K562 (cell line): ENCODE data around the gene LEAP2. TPM values are rescaled to one million over a fixed set of nuclear protein-coding genes. Genes with fewer than 3 reads are reported as not detected.

Experiments used
- ATAC-seq: fragments of 200-7000 bp; cut with Tn5 transposase; 3 replicates; pipeline ENCODE4 v1.9.1; 2020; ENCODE audit warnings: moderate library complexity
- BruUV-seq: library from RNA; stranded (reverse); fragments of 400-500 nt; replicated peaks from 2 replicates; lab custom pipeline; 2021; lab: Mats Ljungman, UMichigan
- CTCF ChIA-PET: fragments of 300-600 bp; formaldehyde crosslinking; extraction: SDS; loops from one replicate; lab custom pipeline; 2021; ENCODE audit warnings: low intra/inter-chr PET ratio; lab: Yijun Ruan, JAX
- POLR2A ChIA-PET: fragments of 300-600, 350-650 bp; sonication (Branson Sonifier 250); formaldehyde crosslinking; extraction: SDS; loops from one replicate; lab custom pipeline; 2021; ENCODE audit warnings: antibody characterized with exemption, inconsistent platforms; lab: Yijun Ruan, JAX
- DNase-seq, 4 experiments: peaks; one replicate each; pipeline versions ENCODE4 v3.0.0 to v3.0.0-alpha.2; 2011 to 2018; ENCODE audit warnings: low spot score in 3 of 4, mixed read lengths in 3 of 4; ENCODE audit errors: extremely low read depth in 1 of 4
- FAIRE-seq: peaks from 2 replicates; lab custom pipeline; 2011; peaks lifted over from hg19 to GRCh38; lab: Jason Lieb, UNC
- H2AFZ ChIP-seq: 2 replicates; pipeline ENCODE4 v1.6.0; 2011; ENCODE audit warnings: low read depth, low read length, control low read depth, inconsistent platforms
- H3K27ac ChIP-seq: fragments of 200-600 bp; 3 replicates; pipeline ENCODE4 v1.8.0; 2011; ENCODE audit warnings: low read depth, mild to moderate bottlenecking, control low read depth, inconsistent platforms, low read length, moderate library complexity, mixed read lengths; ENCODE audit errors: extremely low read depth
- H3K27me3 ChIP-seq, 2 experiments: fragments of 300-600 bp in 1 of 2; 2 replicates in 1 of 2; 3 replicates in 1 of 2; pipeline versions ENCODE4 v1.6.0 to v1.8.0; 2011; ENCODE audit warnings: inconsistent platforms in 2 of 2, low read length in 2 of 2, mild to moderate bottlenecking in 1 of 2, mixed read lengths in 1 of 2, moderate library complexity in 1 of 2; ENCODE audit not compliant: control insufficient read depth in 2 of 2, insufficient read depth in 2 of 2
- H3K36me3 ChIP-seq: fragments of 300-600 bp; 3 replicates; pipeline ENCODE4 v1.8.0; 2011; ENCODE audit warnings: mild to moderate bottlenecking, low read length, inconsistent platforms; ENCODE audit not compliant: control insufficient read depth, insufficient read depth
- H3K4me1 ChIP-seq, 2 experiments: fragments of 200-600 bp in 1 of 2; replicated peaks in 1 of 2; 2 replicates in 1 of 2; 3 replicates in 1 of 2; pipeline versions ENCODE4 v1.5.1 to v1.8.0; 2011; ENCODE audit warnings: inconsistent platforms in 2 of 2, low read length in 2 of 2, mild to moderate bottlenecking in 1 of 2, mixed read lengths in 1 of 2, moderate library complexity in 1 of 2; ENCODE audit not compliant: control insufficient read depth in 2 of 2, insufficient read depth in 2 of 2
- H3K4me2 ChIP-seq: 2 replicates; pipeline ENCODE4 v1.6.1; 2011; ENCODE audit warnings: low read length, control low read depth, inconsistent platforms, mixed read lengths; ENCODE audit not compliant: insufficient read depth
- H3K4me3 ChIP-seq: fragments of 200-600 bp; sonication (generic), shearing (Covaris generic); 2 replicates; pipeline ENCODE4 v1.5.1; 2016; ENCODE audit warnings: control low read depth, inconsistent platforms
- H3K79me2 ChIP-seq: fragments of 200-600 bp; 3 replicates; pipeline ENCODE4 v1.8.0; 2011; ENCODE audit warnings: low read length, inconsistent platforms; ENCODE audit not compliant: control insufficient read depth, insufficient read depth
- H3K9ac ChIP-seq, 2 experiments: 2 replicates each; pipeline versions ENCODE4 v1.6.0 to v1.6.1; 2011; ENCODE audit warnings: low read depth in 2 of 2, low read length in 2 of 2, control low read depth in 1 of 2, inconsistent platforms in 1 of 2, mild to moderate bottlenecking in 1 of 2, mixed read lengths in 1 of 2; ENCODE audit not compliant: insufficient read depth in 1 of 2
- H3K9me1 ChIP-seq: one replicate; pipeline ENCODE4 v1.6.0; 2011; ENCODE audit warnings: inconsistent platforms, mild to moderate bottlenecking, low read length, moderate library complexity; ENCODE audit not compliant: control insufficient read depth, insufficient read depth
- H3K9me3 ChIP-seq: replicated peaks from 2 replicates; pipeline ENCODE4 v1.5.1; 2011; ENCODE audit warnings: low read depth, low read length, inconsistent platforms; ENCODE audit not compliant: control insufficient read depth, insufficient read depth
- H4K20me1 ChIP-seq: replicated peaks from 2 replicates; pipeline ENCODE4 v1.6.1; 2011; ENCODE audit warnings: low read length, inconsistent platforms, mixed read lengths; ENCODE audit not compliant: control insufficient read depth, insufficient read depth
- CBX3 ChIP-seq, 2 experiments: IDR thresholded peaks; 1 replicate in 1 of 2; 2 replicates in 1 of 2; pipeline ENCODE4 v1.6.1; 2012; ENCODE audit warnings: inconsistent platforms in 2 of 2, low read length in 2 of 2, borderline replicate concordance in 1 of 2, control low read depth in 1 of 2
- NFYB ChIP-seq: IDR thresholded peaks from 2 replicates; pipeline ENCODE4 v1.6.1; 2011; ENCODE audit warnings: mild to moderate bottlenecking, moderate library complexity; ENCODE audit not compliant: insufficient read length; ENCODE audit errors: extremely low read depth
- ZBTB5 ChIP-seq: fragments of 450-650 bp; IDR thresholded peaks from 2 replicates; pipeline ENCODE4 v1.6.1; 2017; ENCODE audit warnings: antibody characterized with exemption
- ZNF398 ChIP-seq: fragments of 250-450 bp; sonication (Bioruptor Pico); IDR thresholded peaks from 2 replicates; pipeline ENCODE4 v1.8.0; 2021; ENCODE audit warnings: moderate library complexity, mild to moderate bottlenecking, inconsistent platforms
- ZNF407 ChIP-seq: fragments of 450-650 bp; IDR thresholded peaks from 2 replicates; pipeline ENCODE4 v1.6.1; 2016; ENCODE audit warnings: low read depth
- WGBS: fragments of 100-300 bp; shearing (Covaris generic); methylation state at CpG from one replicate; pipeline ENCODE4 v1.1.6; 2016; ENCODE audit warnings: low coverage, mixed read lengths; ENCODE audit not compliant: insufficient coverage; ENCODE audit errors: missing lambda C conversion rate; 5-methylcytosine and 5-hydroxymethylcytosine counted together
- in situ Hi-C: fragments of 300-500 bp; cut with MboI; formaldehyde crosslinking; loops from 4 replicates; pipeline ENCODE4 v1.15.0; 2018; ENCODE audit warnings: inconsistent platforms, mixed read lengths
- intact Hi-C: fragments of 100-400 bp; cut with micrococcal nuclease; formaldehyde crosslinking; loops from 2 replicates; pipeline ENCODE4 v1.14.2; 2022
- polyA plus RNA-seq, 8 experiments: library from polyadenylated mRNA; depleted of rRNA in 4 of 8; stranded (reverse) in 5 of 8; unstranded in 3 of 8; fragments of >200 nt; fragmentation: Nextera tagmentation in 2 of 8; fragmentation: Illumina TruSeq in 1 of 8; extraction: Ambion mirVana in 2 of 8; extraction: Trizol in 1 of 8; gene quantifications; 2 replicates each; pipeline versions ENCODE4 v1.2.1 to v1.2.3, GENCODE V29; 2011 to 2014; ENCODE audit warnings: inconsistent platforms in 1 of 8, missing spikeins in 1 of 8
- total RNA-seq, 7 experiments: library from RNA; depleted of rRNA in 6 of 7; stranded (reverse); fragments of >200 nt in 6 of 7; fragmentation: Illumina TruSeq in 2 of 7; extraction: Trizol in 2 of 7; gene quantifications; 2 replicates each; pipeline versions ENCODE4 v1.2.1 to v1.2.3, GENCODE V29; 2011 to 2021; ENCODE audit warnings: low replicate concordance in 1 of 7

Gene LEAP2
- total and polyA plus RNA-seq, 9 of the 15 experiments (the other 6 are each of a cell fraction or from before 2014, with no cell fraction given), result 1.1 to 5.6 (median 2.5) TPM

GRCh38 chr5:132830436-132831094 lies 42.9 kb upstream of the LEAP2 start, which contains the start of gene SHROOM1:
SHROOM1 (minus strand) TSS chr5:132830647; CDS start chr5:132826140, 4,507 bp downstream.
- peaks cover 18 to 29% of the 10 kb centered on the region in 2 experiments; a peak in 4 of 5 replicates for H3K4me1 ChIP-seq
- H3K27me3 ChIP-seq, result no peaks in the 10 kb centered on the region
- ChIA-PET POLR2A (interaction anchor here (0.6 to 3.9 kb wide), 15 partner anchors 9 to 234 kb away, joined by 3 to 22 read pairs (median 4); partner anchors contain the start of genes GDF9 and UQCRQ), CTCF (interaction anchor here (1.1 to 2.1 kb wide), 3 partner anchors 36 to 418 kb away, joined by 3 to 13 read pairs (median 5); partner anchors contain the start of genes GDF9 and UQCRQ)
- H4K20me1 ChIP-seq, result no peaks in the 10 kb centered on the region
- no peaks in the 10 kb centered on the region for H3K9me3 ChIP-seq
- peak within 1 kb of the TSS; percentile 74 for H3K4me3 ChIP-seq
- no peaks in the 10 kb centered on the region for H3K9me1 ChIP-seq
- H3K27ac ChIP-seq, result peak within 1 kb of the TSS; percentile 92
- intact Hi-C loops, result loop anchor here (1.0 kb wide), 2 partner anchors 36 to 53 kb away; partner anchors contain the start of genes GDF9 and UQCRQ
- DNase-seq (peak; percentile 90 to 92 (median 91)), FAIRE-seq (peak; percentile 19), ATAC-seq (peak; percentile 93)
- H3K4me2 ChIP-seq, result peak within 1 kb of the TSS; percentile 89
- H3K36me3 ChIP-seq, result peaks cover 25% of the 10 kb centered on the region; the same call in 1 of the 3 replicates
- WGBS, result 2% methylated on average over 34 of the region's 78 CpGs
- in situ Hi-C loops, result no loop called here
- peak within 1 kb of the TSS; percentile 97 for H2AFZ ChIP-seq
- peaks cover 23% of the 10 kb centered on the region for H3K79me2 ChIP-seq
- BruUV-seq, result no TSS peak
- peak within 1 kb of the TSS; percentile 92 to 100 for H3K9ac ChIP-seq
- TF ChIP-seq CBX3 (IDR thresholded peaks at IDR 0.05; ENCODE audit: borderline replicate concordance in 1 of 2, low read length in 2 of 2) (no peak), NFYB (no peak), ZBTB5 (no peak), ZNF407 (no peak), ZNF398 (CRISPR knock-in tag) (no peak)
